ENCODE measurements around the gene EHF. TPM values are rescaled to one million over a fixed set of nuclear protein-coding genes. Genes with fewer than 3 reads are reported as not detected.
"Not testable (repeated sequence)": the region's sequence is repeated elsewhere in the genome, so short reads cannot be mapped to it uniquely, and the experiment has no call there.

EHF gene
- total RNA-seq, 1 experiment from 2014 or later = 1.1 TPM

- CTCF ChIA-PET = interaction anchor here (0.6 to 4.4 kb wide), 9 partner anchors 12 to 311 kb away, joined by 3 to 116 read pairs (median 5); no protein-coding TSS in a partner anchor
- H3K9me3 Mint-ChIP-seq (ENCODE audit: unreplicated experiment) = peaks cover 5% of the 10 kb centered on the region
- TF ChIP-seq CTCF (IDR thresholded peaks at IDR 0.05; ENCODE audit: unreplicated experiment) = no peak
Measured at GRCh38 chr11:34588023-34588422, 32.9 kb upstream of the EHF start.

GRCh38 chr11:34588701-34589100 lies 32.2 kb upstream of the EHF start:
- no peak for TF ChIP-seq CTCF (IDR thresholded peaks at IDR 0.05; ENCODE audit: unreplicated experiment)
- intact Hi-C loops (cut with micrococcal nuclease) = loop anchor here (5.0 kb wide), 3 partner anchors 76 to 804 kb away; partner anchors contain the start of gene ELF5
- peaks cover 23% of the 10 kb centered on the region for H3K4me1 Mint-ChIP-seq (ENCODE audit: insufficient read depth, unreplicated experiment)
- H3K36me3 Mint-ChIP-seq (ENCODE audit: insufficient read depth, unreplicated experiment) = no peaks in the 10 kb centered on the region
- CTCF ChIA-PET = interaction anchor here (0.6 to 4.4 kb wide), 6 partner anchors 122 to 821 kb away, joined by 3 to 116 read pairs (median 3); no protein-coding TSS in a partner anchor
- H3K27ac Mint-ChIP-seq (ENCODE audit: low read depth, unreplicated experiment) = no peak overlapping the region
- peaks cover 12% of the 10 kb centered on the region for H3K9me3 Mint-ChIP-seq (ENCODE audit: unreplicated experiment)
- no TSS peak for BruUV-seq (replicated peaks)
- H3K27me3 Mint-ChIP-seq (ENCODE audit: insufficient read depth, unreplicated experiment) = no peaks in the 10 kb centered on the region
- POLR2A ChIA-PET = no interaction called here
- no peak overlapping the region for H3K4me3 Mint-ChIP-seq (ENCODE audit: unreplicated experiment)
- no peak for DNase-seq (ENCODE audit: unreplicated experiment)

More at GRCh38 chr11:34588023-34588422, 32.9 kb upstream of the EHF start:
- no peaks in the 10 kb centered on the region for H3K36me3 Mint-ChIP-seq (ENCODE audit: insufficient read depth, unreplicated experiment)
- no peak overlapping the region for H3K27ac Mint-ChIP-seq (ENCODE audit: low read depth, unreplicated experiment)
- POLR2A ChIA-PET = interaction anchor here (0.9 to 3.3 kb wide), 9 partner anchors 9 to 303 kb away, joined by 3 to 72 read pairs (median 6); no protein-coding TSS in a partner anchor
- peaks cover 23% of the 10 kb centered on the region for H3K4me1 Mint-ChIP-seq (ENCODE audit: insufficient read depth, unreplicated experiment)
- no peak for DNase-seq (ENCODE audit: unreplicated experiment)
- H3K27me3 Mint-ChIP-seq (ENCODE audit: insufficient read depth, unreplicated experiment) = no peaks in the 10 kb centered on the region
- intact Hi-C loops (cut with micrococcal nuclease) = loop anchor here (5.0 kb wide), 3 partner anchors 76 to 804 kb away; partner anchors contain the start of gene ELF5
- H3K4me3 Mint-ChIP-seq (ENCODE audit: unreplicated experiment) = no peak overlapping the region
- BruUV-seq (replicated peaks) = no TSS peak

- H3K27me3 Mint-ChIP-seq (ENCODE audit: insufficient read depth, unreplicated experiment); BruUV-seq (replicated peaks): not testable (repeated sequence)
Measured at GRCh38 chr11:34589177-34589576, 31.7 kb upstream of the EHF start.

GRCh38 chr11:34593085-34593484 lies 27.8 kb upstream of the EHF start:
- Mint-ChIP-seq H3K36me3 (ENCODE audit: insufficient read depth, unreplicated experiment) (no peaks in the 10 kb centered on the region), H3K4me1 (ENCODE audit: insufficient read depth, unreplicated experiment) (peaks cover 11% of the 10 kb centered on the region), H3K4me3 (ENCODE audit: unreplicated experiment) (no peak overlapping the region), H3K27ac (ENCODE audit: low read depth, unreplicated experiment) (no peak overlapping the region), H3K27me3 (ENCODE audit: insufficient read depth, unreplicated experiment) (no peaks in the 10 kb centered on the region), H3K9me3 (ENCODE audit: unreplicated experiment) (peaks cover 17% of the 10 kb centered on the region)
- intact Hi-C loops (cut with micrococcal nuclease) = no loop called here
- no peak for TF ChIP-seq CTCF (IDR thresholded peaks at IDR 0.05; ENCODE audit: unreplicated experiment)
- no TSS peak for BruUV-seq (replicated peaks)
- no peak for DNase-seq (ENCODE audit: unreplicated experiment)
- CTCF ChIA-PET = interaction anchor here (0.6 to 1.4 kb wide), 2 partner anchors 298 to 306 kb away, joined by 3 to 5 read pairs; no protein-coding TSS in a partner anchor
- POLR2A ChIA-PET = interaction anchor here (0.6 to 1.1 kb wide), 2 partner anchors 17 to 22 kb away, joined by 3 read pairs; no protein-coding TSS in a partner anchor

More at GRCh38 chr11:34589177-34589576, 31.7 kb upstream of the EHF start:
- not testable (repeated sequence) for H3K27ac Mint-ChIP-seq (ENCODE audit: low read depth, unreplicated experiment); DNase-seq (ENCODE audit: unreplicated experiment); H3K36me3 Mint-ChIP-seq (ENCODE audit: insufficient read depth, unreplicated experiment); H3K4me3 Mint-ChIP-seq (ENCODE audit: unreplicated experiment)
- Mint-ChIP-seq H3K9me3 (ENCODE audit: unreplicated experiment) (peaks cover 16% of the 10 kb centered on the region), H3K4me1 (ENCODE audit: insufficient read depth, unreplicated experiment) (peaks cover 28% of the 10 kb centered on the region)
- ChIA-PET CTCF (interaction anchor here (0.6 to 0.7 kb wide), 6 partner anchors 122 to 822 kb away, joined by 3 read pairs; no protein-coding TSS in a partner anchor), POLR2A (interaction anchor here (1.2 kb wide), 1 partner anchor 32 kb away, joined by 3 read pairs; the partner anchor contains the start of gene EHF)
- intact Hi-C loops (cut with micrococcal nuclease) = loop anchor here (5.0 kb wide), 3 partner anchors 77 to 803 kb away; partner anchors contain the start of gene ELF5
